ENCODE data around the gene CAMK2D.
A peak's percentile ranks its signal among the peaks of the same experiment; 100 is the strongest.
"Not testable (repeated sequence)": the region's sequence is repeated elsewhere in the genome, so short reads cannot be mapped to it uniquely, and the experiment has no call there.

Gene CAMK2D

DNA sequence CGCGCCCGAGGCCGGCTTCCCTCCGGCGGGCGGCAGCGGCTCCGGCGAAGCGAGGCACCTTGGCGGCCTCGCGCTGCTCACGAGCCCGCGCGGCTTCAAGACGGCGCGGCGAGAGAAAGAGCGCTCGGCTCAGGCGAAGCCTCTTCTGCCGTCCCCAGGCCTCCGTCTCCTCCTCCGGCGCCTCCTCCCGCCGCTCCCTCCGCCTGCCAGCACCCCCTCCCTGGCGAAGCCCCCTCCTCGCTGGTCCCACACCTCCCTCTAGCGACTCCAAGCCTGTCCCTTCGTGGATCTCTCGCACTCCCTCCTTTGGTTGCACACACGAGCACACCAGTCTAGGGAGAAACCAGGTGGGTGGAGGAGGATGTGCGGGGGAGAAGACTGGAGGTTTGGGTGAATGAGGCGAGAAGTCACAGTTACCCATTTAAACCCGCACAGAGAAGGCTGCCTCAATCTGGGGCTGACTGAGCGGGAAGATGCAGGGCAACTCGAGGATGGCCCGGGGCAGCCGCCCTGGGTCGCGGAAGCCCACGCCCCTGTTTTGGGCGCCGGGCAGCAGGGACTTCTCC, at the start of gene CAMK2D:
Gene CAMK2D (minus strand): TSS at position 119 of the 566 bp plus-strand sequence. CDS start 670 bp downstream, outside the sequence.
- DNase-seq: peak; percentile 85

DNA sequence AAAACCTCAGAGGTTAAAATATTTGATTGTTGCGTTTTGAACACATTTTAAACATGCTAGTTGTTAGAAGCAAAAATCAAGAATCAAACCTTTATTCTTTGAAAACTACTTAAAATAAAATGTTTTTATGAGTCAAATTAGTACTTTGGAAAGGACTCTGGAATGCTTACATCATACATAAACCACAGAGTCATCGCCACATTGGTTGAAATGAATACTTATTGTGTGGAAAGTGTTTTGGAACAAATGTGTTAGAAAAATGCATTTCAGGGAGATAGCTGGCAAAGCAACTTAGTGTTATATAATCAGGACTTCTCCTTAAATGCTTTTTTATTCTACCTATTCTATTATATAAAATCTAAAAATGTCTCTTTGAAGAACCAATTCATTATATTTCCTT, 49.4 kb upstream of the CAMK2D start:
- no peak for DNase-seq

DNA sequence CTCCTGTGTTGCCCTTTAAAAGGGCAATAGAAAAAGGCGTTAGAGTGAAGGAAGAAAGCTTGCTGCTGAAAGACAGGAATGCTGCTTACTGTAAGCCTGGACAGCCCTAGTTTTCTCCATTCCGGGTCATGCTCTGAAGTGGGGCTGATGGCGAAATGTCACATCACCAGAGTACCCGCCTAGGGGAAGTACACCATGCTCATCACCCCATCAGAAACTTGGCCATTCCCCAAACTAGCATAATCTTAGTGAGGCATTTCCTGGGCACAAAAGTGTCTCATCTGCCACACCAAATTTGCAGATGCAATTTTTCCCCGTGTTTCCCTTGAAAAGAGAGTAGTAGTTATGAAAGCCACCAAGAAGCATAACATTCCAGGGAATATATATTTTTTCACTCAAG, 47.8 kb upstream of the CAMK2D start:
- no peak for DNase-seq

DNA sequence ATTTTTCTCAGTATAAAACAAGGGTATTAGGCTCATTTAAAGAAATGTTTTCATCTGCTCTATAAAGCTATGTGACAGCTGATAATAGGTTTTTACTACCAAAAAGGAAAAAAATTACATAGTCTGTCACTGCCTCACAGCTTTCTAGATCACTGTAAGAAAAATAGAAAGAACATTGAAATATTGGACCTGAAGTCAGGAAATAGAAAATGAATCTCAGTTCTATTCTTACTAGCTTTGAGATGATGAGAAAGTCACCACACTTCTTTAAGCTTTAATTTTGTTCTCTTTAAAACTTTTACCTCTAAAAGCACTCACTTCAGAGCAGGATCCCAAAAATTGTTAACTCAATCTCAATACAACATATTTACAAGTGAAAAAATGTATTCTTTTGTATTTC, 45.3 kb upstream of the CAMK2D start:
- no peak for DNase-seq

DNA sequence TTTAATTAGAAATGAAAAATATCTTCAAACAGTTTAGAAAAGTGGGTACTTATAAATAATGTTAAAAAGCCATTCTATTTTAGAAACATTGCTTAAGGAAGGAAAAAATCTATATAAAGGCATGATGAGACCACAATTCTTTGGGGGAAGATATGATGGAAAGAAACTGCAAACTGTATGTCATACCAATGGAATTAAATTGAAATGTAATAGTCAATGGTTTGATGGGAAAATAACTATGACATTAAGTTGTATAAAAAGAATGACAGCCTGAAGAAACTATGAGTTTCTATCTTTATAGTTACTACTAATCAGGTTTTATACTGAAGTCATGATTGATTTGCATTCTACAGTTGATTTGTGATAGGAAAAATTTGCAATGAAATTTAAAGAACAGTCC, 40.3 kb upstream of the CAMK2D start:
- DNase-seq: no peak

DNA sequence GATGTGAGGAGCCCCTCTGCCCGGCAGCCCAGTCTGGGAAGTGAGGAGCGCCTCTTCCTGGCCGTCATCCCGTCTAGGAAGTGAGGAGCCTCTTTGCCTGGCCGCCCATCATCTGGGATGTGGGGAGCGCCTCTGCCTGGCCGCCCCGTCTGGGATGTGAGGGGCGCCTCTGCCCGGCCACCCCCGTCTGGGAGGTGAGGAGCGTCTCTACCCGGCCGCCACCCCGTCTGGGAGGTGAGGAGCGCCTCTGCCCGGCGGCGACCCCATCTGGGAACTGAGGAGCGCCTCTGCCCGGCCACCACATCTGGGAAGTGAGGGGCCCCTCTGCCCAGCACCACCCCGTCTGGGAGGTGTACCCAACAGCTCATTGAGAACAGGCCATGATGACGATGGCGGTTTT, 34.8 kb upstream of the CAMK2D start:
- not testable (repeated sequence) for DNase-seq

DNA sequence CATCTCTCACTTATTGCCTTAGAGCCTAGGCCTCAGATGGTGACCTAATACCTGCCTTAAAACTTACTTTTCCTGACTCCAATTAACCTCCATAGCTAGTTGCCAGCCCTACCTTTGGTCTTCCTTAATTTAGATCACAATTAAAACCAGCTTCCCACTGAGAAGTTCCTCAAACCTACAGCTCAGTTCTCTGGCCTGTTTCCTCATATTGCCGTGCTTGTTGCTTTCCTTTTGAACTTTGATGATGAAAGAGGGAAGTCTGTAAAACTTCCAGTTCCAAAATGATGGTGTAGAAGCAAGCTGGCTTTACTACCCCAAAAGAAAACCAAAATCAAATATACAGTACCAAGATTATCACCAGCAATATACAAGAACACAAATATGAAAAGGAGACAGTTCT, 28.9 kb upstream of the CAMK2D start:
- no peak for DNase-seq

DNA sequence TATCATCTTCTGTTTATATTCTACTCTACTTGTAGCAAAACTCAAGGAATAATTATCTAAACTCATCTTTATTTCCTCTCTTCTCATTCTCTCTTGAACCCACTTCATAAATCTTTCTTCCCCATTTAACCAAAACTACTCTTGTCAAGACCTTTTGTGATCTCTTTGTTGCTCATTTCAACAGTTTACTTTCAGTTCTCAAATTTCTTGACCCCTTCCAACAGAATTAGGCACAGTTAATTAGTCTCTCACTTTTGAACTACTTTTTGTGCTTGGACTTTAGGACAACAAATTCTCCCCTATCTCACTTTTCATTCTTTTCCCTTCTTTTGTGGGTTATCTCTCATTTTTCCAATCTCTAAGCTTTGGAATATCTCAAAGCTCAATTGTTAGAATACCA, 27.4 kb upstream of the CAMK2D start:
- no peak for DNase-seq

DNA sequence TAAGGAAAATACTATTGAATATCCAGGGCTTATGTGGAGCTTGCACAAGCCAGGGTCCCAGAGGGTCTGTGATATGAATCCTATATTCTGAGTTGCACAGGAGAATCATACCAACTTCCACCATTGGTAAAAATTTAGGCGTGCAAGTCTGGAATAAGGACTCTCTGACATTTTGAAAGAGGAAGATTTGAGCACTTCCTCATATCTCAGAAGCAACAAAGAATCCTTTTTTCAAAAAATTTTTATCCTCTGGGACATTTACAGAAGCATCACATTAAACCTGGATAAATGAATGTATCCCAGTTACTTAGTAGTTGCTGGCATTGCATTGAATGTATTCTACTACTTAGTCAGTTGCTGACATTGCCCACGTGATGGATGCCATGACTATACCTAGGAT, 24.2 kb upstream of the CAMK2D start:
- DNase-seq: no peak

DNA sequence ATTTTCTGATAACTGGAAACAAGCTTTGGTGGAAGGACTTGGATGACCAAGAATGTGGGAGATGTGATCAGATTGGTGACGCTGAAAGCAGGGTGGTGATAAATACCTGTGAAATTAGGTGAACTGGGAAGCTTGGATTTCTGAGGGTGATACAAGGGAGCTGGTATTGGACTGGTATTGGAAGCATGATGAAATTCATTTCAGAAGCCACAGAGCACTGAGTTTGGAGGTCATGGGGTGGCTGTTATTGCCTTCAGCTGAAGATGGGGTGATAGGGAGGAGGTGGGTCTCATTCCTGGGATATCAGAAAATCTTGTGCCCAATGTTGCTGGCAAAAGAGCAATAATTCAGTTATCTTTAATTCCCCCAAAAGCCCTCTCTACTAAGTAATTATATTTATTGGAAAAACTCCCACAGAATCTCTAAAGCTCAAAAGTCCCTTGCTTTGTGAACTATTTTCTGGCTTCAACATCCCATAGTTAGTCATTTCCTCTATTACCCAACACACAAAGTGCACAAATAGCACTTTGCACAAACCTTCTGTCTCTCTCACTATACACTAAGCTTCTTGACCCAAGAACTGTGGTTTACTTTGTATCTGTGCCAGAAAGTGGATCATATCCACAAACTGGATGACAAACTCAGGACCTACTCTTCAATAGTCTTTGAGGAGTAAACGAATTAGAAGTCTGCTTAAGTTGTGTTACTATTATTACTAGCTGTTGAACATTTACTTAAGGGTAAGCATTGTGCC, 23.1 kb upstream of the CAMK2D start:
- no peak for DNase-seq

DNA sequence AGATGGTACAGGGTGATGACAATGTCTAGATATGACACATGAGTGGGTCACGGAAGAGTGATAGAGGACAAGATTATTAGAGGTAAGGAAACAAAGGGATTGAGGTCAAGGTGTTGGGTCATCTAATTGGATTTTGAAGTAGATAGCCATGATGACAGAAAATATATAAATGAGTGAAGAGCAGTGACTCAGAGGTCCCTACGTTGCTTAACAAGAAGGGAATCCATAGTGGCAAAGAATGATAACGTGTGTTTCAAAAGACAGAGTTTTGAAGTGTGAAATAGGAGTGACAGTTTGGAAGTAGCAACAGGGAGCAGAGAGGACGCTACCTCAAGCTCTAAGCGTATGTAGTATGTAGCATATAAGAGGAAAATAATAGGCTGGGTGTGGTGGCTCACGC, 22.2 kb upstream of the CAMK2D start:
- DNase-seq: no peak

DNA sequence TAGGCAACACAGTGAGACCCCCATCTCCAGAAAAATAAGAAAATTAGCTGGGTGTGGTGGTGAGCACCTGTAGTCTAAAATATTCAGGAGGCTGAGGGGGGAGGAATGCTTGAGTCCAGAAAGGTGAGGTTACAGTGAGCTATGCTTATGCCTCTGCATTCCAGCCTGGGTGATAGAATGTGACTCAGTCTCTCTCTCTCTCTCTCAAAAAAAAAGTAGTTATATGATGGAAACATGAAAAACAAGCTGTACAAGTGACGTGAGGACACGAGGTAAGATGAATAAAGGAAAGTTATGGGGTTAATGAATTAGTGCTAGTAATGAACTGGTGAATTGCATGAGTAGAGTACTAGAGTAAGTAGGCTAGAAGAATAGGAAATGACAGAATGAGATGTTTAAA, 21.8 kb upstream of the CAMK2D start:
- no peak for DNase-seq

DNA sequence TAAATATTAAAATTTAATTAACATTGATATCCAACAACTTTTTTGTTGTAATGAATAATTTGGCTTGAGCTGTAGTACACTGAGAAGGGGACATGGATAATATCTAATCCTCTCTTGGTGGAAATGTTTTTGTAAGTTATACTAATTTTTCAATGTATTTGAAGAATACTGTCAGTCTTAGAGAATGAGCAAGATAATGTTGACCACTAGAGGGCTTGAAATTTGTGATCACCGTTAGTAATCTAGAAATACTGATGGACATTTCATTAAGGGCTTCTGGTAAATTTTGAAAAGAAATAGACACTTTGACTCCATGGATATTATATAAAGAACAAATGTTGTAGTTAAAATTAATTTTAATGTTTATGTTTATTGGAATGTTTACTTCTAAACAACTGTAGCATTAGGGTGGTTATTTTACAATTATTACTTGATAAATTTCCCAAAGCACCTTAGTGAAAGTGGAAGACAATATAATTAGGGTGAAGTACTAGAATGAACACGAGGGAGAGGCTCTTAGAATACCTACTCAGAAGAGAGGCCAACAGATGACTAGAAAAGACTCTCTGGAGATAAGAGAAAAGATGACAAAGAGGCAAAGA, 20.0 kb upstream of the CAMK2D start:
- peak; percentile 44 for DNase-seq

DNA sequence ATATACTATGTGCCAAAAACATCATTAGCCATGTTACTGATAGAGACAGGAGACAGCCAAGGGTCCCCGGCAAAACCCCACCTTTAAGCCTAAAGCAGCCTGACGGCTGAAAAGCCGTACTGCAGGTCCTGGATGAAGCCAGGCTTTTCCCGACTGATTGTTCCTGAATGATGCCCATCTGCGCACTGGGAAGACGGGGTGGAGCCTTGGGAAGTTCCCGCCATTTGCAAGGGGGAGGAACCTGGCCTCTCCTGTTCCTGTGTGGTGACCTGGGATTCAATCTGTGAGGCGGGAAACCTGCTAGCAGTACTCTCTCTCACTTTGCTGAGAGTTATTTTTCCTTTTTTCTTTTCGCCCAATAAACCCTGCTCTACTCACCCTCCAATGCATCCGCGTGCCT, 15.1 kb upstream of the CAMK2D start:
- no peak for DNase-seq

DNA sequence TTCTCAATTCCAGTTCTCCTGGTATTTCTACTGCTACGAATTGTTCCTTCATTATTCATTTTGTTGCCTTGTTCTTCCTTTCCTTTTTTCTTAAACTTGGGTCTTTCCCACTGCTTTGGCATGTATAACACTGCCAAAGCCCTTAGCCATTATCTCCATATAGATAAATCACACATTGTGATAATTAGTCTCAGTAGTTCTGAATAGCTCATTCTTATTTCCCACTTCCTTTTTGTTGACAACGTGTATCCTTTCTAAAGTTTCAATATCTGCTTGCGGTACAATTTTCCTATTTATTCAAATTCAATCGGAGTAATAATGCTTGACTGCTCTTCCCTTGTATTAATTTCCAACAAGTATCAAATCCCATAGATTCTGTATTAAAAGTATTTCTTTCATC, 14.5 kb upstream of the CAMK2D start:
- DNase-seq: no peak

DNA sequence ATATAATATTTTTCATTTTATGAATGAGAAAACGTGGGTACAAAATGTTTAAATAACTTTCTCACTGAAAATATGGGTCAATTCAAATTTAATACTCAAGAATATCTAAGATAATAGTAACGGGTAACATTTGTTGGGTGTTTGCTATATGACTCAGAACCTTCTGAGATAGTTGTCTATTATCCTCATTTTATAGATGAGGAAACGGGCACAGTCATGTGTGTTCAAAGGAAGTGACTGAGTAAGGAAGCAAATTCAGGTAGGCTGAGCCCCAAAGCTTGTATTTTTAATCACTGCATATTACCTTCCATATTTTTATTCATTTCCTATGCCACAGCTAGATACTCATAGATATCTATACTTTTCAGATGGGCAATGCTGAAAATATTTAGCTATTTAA, 12.2 kb upstream of the CAMK2D start:
- no peak for DNase-seq

DNA sequence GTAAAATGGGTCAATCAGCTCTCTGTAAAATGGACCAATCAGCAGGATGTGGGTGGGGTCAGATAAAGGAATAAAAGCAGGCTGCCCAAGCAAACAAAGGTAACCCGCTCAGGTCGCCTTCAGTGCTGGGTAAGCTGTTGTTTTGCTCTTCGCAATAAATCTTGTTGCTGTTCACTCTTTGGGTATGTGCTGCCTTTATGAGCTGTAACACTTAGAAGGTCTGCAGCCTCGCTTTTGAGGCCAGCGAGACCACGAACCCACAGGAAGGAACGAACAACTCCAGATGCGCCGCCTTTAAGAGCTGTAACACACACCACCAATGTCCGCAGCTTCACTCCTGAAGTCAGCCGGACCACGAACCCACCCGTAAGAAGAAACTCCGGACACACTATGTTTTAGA, 11.5 kb upstream of the CAMK2D start:
- DNase-seq: peak; percentile 5

DNA sequence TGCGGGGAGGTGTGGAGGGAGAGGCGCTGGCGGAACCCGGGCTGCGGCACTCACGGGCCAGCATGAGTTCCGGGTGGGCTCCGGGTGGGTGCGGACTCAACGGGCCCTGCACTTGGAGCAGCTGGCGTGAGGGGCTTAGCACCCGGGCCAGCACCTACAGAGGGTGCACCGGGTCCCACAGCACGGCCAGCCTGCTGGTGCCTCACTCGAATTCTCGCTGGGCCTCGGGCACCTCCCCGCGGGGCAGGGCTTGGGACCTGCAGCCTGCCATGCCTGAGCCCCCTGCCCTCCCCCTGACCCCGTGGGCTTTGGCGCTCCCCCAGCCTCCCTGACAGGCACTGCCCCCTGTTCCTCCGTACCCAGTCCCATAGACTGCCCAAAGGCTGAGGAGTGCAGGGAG, 10.8 kb upstream of the CAMK2D start:
- DNase-seq: no peak

DNA sequence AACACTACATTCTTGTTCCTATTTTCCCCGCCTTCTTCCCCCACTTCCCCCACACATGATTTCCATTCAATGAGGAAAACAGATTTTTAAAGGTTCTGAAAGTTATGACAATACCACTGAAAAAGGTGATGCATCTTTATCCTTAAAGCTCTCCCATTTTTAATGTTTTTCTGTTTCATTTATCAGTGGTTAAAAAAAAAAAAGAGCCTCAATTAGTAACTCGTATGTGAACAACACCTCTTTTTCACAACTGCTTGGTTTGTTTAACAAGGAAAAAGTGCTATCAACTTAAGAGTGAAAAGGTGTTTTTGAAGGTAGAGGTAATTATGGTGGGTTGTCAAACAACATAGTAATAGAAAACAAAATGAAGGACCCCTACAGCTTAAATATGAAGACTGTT, 8.2 kb upstream of the CAMK2D start:
- DNase-seq: no peak

DNA sequence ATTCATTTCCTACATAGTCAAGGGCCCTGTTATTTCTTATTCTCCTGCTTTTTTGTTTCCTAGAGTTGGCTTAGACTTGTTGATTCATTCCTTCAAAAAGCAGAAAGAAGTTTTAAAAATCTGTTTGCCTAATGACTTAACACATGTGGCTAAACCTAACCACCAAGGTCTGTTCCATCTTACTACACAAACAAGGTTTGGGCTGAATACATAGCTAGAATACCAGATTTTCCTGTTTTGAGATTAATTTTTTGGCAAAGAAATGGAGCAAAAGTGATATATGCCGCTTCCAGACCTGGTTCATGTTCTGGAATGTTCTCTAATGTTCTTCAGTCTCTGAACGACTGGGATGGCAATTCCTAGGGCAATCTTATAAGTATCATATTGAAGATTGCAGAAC, 7.4 kb upstream of the CAMK2D start:
- DNase-seq: no peak

DNA sequence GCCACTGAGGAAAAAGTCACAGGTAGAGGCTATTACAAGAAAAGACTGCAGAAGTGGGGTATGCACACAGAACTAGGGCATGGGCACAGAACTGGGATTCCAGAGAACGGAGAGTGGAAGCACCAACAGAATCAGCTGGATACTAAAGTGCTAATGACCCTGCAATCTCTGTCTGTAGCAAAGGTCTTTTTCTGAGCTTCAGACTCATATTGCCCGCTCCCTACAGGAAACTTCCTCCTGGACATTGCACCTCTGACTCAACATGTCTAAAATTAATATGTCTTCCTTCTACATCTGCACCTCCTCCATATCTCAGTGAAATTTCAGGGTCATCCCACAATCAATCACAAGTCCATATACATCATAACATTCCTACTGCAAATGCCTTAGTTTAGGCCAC, 5.3 kb upstream of the CAMK2D start:
- DNase-seq: no peak

DNA sequence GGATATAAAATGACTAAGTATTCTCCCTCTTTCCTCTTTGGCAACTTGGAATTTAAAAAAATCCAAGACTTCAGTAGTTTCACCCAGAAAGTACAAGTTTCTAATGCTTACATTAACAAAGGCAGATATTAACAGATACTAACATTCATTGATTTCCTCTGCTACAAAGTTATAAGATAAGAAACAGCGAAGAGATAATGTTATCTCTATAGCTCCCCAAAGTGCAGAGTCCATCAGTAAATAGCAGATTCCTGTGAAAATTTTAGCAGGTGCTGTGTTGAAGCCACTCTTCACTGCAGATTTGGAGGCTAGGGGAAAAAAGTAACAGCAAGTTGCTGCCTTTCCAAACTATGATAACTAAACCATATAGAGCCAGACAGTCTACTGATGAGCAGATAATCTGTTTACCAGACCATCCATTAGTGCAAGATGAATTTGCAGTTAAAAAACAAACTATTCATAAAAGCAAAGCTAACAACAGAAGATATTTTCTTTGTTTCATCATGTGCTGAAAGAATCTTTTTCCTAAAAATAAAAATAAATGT, 3.3 kb upstream of the CAMK2D start:
- DNase-seq: no peak

DNA sequence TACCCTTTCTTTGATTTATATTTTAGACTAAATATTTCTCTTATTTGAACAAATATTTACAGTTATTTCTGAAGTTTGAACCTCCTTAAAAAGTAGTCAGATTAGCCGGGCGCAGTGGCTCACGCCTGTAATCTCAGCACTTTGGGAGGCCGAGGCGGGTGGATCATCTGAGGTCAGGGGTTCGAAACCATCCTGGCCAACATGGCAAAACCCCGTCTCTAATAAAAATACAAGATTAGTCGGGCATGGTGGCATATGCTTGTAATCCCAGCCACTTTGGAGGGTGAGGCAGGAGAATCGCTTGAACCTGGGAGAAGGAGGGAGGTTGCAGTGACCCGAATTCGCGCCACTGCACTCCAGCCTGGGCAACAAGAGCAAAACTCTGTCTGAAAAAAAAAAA, 2.4 kb upstream of the CAMK2D start:
- not testable (repeated sequence) for DNase-seq

DNA sequence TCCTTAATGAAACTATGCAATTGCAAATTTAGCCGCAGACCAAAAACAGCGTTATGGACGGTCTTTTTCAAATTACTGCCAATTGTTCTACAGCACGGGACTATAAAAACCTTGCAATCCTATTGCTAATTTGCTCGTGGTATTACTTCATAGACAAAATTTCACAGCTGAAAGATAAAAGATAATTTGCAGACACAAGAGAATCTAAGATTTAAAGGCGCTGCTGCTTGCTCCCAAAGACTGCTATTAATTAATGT, 1.4 kb upstream of the CAMK2D start:
- no peak for DNase-seq

All from CD4-positive, alpha-beta T cell treated with Interleukin-12 subunit alpha and Interleukin-12 subunit beta, for 1 hour (primary cell).